ENCODE data around the gene ODAD3.
"Not testable (repeated sequence)": the region's sequence is repeated elsewhere in the genome, so short reads cannot be mapped to it uniquely, and the experiment has no call there.

Gene ODAD3

GRCh38 chr19:11465600-11465999, 30.7 kb upstream of the ODAD3 start:
- in situ Hi-C loops (cut with MboI; ENCODE audit: low sequenced_read_pairs, unreplicated experiment): no loop called here
- TF ChIP-seq CTCF (IDR thresholded peaks at IDR 0.05; ENCODE audit: borderline replicate concordance, control extremely low read depth, extremely low read depth, insufficient read depth, missing control alignments): no peak
- no peak for DNase-seq (ENCODE audit: low spot score)

- TF ChIP-seq CTCF (IDR thresholded peaks at IDR 0.05; ENCODE audit: borderline replicate concordance, control extremely low read depth, extremely low read depth, insufficient read depth, missing control alignments): no peak
- no peak for DNase-seq (ENCODE audit: low spot score)
- in situ Hi-C loops (cut with MboI; ENCODE audit: low sequenced_read_pairs, unreplicated experiment): no loop called here
Observed at GRCh38 chr19:11464333-11465265, 29.7 kb upstream of the ODAD3 start.

GRCh38 chr19:11463391-11463790, 28.5 kb upstream of the ODAD3 start:
- in situ Hi-C loops (cut with MboI; ENCODE audit: low sequenced_read_pairs, unreplicated experiment): no loop called here
- no peak for TF ChIP-seq CTCF (IDR thresholded peaks at IDR 0.05; ENCODE audit: borderline replicate concordance, control extremely low read depth, extremely low read depth, insufficient read depth, missing control alignments)
- no peak for DNase-seq (ENCODE audit: low spot score)

GRCh38 chr19:11461453-11461852, 26.5 kb upstream of the ODAD3 start:
- DNase-seq (ENCODE audit: low spot score): no peak
- no peak for TF ChIP-seq CTCF (IDR thresholded peaks at IDR 0.05; ENCODE audit: borderline replicate concordance, control extremely low read depth, extremely low read depth, insufficient read depth, missing control alignments)
- in situ Hi-C loops (cut with MboI; ENCODE audit: low sequenced_read_pairs, unreplicated experiment): no loop called here

- in situ Hi-C loops (cut with MboI; ENCODE audit: low sequenced_read_pairs, unreplicated experiment): no loop called here
Observed at GRCh38 chr19:11460207-11460606, 25.3 kb upstream of the ODAD3 start.

GRCh38 chr19:11458912-11459311, 24.0 kb upstream of the ODAD3 start:
- in situ Hi-C loops (cut with MboI; ENCODE audit: low sequenced_read_pairs, unreplicated experiment); DNase-seq (ENCODE audit: low spot score): not testable (repeated sequence)

More at GRCh38 chr19:11460207-11460606, 25.3 kb upstream of the ODAD3 start:
- TF ChIP-seq CTCF (IDR thresholded peaks at IDR 0.05; ENCODE audit: borderline replicate concordance, control extremely low read depth, extremely low read depth, insufficient read depth, missing control alignments): peak; percentile 8
- DNase-seq (ENCODE audit: low spot score): peak; percentile 51

GRCh38 chr19:11458236-11458900, 23.4 kb upstream of the ODAD3 start:
- no peak for TF ChIP-seq CTCF (IDR thresholded peaks at IDR 0.05; ENCODE audit: borderline replicate concordance, control extremely low read depth, extremely low read depth, insufficient read depth, missing control alignments)
- DNase-seq (ENCODE audit: low spot score): no peak
- in situ Hi-C loops (cut with MboI; ENCODE audit: low sequenced_read_pairs, unreplicated experiment): no loop called here

Measured in GM13976 (cell line).